HG03565 (cell line): ENCODE measurements around the gene PNO1.

Experiments used
- ATAC-seq: cut with Tn5 transposase; IDR thresholded peaks from one replicate; pipeline ENCODE4 v1.9.1; 2021; ENCODE audit warnings: mild to moderate bottlenecking, moderate library complexity; ENCODE audit not compliant: unreplicated experiment

The PNO1 gene

GRCh38 chr2:68193144-68193543, 35.5 kb downstream of the PNO1 start:
- ATAC-seq = no peak

GRCh38 chr2:68193787-68194372, 36.2 kb downstream of the PNO1 start:
- ATAC-seq = no peak

GRCh38 chr2:68195096-68195495, 37.4 kb downstream of the PNO1 start:
- ATAC-seq = no peak

- ATAC-seq = no peak
Observed at GRCh38 chr2:68196120-68196716, 38.5 kb downstream of the PNO1 start.

GRCh38 chr2:68200157-68200787, 42.6 kb downstream of the PNO1 start:
- no peak for ATAC-seq

- peak; percentile 95 for ATAC-seq
Observed at GRCh38 chr2:68203587-68203986, 45.9 kb downstream of the PNO1 start.

GRCh38 chr2:68206793-68207192, 49.1 kb downstream of the PNO1 start:
- no peak for ATAC-seq

- ATAC-seq = peak; percentile 73
Observed at GRCh38 chr2:68214381-68214780, 56.7 kb downstream of the PNO1 start.

GRCh38 chr2:68216454-68217310, 59.0 kb downstream of the PNO1 start:
- peak; percentile 40 for ATAC-seq

- no peak for ATAC-seq
Observed at GRCh38 chr2:68217729-68218128, 60.0 kb downstream of the PNO1 start.

- ATAC-seq = no peak
Observed at GRCh38 chr2:68218343-68218901, 60.7 kb downstream of the PNO1 start.

- ATAC-seq = no peak
Observed at GRCh38 chr2:68222287-68222686, 64.6 kb downstream of the PNO1 start.

GRCh38 chr2:68223419-68223818, 65.7 kb downstream of the PNO1 start:
- ATAC-seq = no peak

- ATAC-seq = peak; percentile 77
Observed at GRCh38 chr2:68225119-68225632, 67.5 kb downstream of the PNO1 start.
